Superior temporal gyrus (tissue), 1 donor: ENCODE results near the gene PAH.

Experiments
- DNase-seq: peaks from one replicate; pipeline ENCODE4 v3.0.0-alpha.2; 2016; ENCODE audit errors: extremely low spot score

The PAH gene

DNA sequence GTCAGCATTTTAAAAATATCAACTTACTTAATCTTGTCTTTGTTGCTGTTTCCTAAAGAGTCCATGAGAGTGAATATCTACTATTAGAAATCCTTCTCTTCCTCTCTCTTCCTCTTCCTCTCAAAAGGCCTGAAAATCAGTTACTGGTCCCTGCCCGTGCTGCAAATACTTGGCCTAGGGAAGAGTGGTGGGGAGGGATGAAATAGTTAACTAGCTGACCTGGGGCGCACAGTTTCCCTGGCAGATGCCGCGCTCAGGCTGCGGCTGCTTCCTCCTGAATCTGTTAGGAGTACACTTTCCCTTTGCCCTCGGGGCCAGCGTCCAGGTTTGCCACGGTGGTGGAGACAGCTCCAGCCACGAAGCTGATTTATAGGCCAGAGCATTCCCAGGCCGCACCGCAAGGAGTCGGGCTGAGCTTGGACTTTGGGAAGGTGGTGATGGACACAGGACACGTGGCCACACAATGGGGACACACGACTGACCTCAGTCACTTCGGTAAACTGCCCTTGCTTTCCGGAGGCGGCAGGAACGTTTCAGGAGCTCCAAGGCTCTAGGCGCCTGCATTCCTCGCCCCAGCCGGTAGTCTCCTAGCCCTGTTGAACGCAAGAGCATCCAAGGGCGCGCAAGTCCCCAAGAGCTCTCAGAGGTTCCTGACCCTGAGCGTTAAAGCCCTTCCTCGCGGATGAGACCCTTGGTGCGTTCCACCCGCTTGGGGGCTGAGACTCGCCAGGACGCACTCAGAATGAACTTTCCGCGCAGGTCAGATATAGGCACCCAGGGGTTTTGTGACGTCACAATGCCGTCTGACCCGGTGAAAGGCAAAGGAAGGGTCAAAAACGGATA is 33.3 kb upstream of the PAH start:
- no peak for DNase-seq

GRCh38 chr12:102948941-102949352 is 31.9 kb upstream of the PAH start:
- DNase-seq, result peak; percentile 83

DNA sequence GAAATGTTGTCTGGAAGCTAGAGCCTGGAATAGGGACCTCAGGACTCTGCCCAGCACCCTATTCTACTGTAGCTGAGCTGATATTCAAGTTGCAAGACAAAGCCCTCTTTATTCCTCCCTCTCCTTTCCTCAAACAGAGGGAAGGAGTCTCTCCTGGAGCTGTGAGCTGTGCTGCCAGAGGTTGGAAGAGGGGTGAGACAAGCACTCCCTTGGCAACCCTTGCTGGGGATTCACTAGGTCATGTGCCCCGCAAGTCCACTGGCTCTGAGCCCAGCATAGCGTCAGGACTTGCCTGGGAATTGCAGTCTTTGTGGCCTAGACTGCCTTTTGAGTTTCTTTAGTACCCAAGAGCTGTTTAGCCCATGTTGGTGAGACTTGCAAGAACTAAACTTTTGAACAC is 29.0 kb upstream of the PAH start:
- no peak for DNase-seq

- DNase-seq, result no peak
These were observed 22.7 kb upstream of the PAH start for GRCh38 chr12:102939670-102940222.

DNA sequence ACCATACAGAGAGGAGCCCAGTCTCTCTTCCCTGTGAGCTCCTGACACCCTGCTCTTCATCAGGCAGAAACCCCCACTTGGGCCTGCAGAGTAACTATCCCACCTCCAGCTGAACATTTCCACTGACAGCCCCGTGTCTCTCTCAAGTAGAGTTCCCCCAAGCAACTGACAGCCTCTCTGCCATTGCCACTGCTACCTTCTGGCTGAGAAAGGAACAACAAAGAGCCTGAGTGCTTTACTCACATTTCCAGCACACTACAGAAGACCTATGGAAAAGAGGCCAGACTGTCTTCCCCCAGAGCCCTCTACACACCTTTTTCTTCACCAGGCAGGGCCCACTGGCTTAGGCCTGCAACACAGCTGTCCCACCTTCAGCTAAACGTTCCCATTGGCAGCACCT is 22.0 kb upstream of the PAH start:
- no peak for DNase-seq

GRCh38 chr12:102933168-102933567 is 16.1 kb upstream of the PAH start:
- DNase-seq, result no peak

DNA sequence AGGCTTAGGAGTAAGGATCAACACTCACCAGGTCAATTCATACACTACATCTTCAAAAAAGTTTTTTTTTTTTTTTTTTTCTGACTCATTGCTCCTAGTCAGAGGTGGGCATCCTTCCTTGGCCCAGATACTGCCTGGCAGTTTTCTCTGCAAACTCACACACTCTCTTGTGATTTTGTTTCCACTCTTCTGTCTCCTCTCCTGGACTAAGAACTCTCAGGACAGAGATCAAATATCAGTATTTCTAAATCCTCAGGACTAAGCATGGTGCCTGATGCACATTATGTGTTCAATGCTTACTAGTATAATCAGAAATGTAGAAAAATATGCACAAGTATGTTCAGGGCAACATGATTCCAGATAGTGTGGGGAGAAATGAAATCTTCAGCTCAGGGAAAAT is 10.2 kb upstream of the PAH start:
- DNase-seq, result no peak

- no peak for DNase-seq
These were observed 4.2 kb upstream of the PAH start for GRCh38 chr12:102921240-102921639.

DNA sequence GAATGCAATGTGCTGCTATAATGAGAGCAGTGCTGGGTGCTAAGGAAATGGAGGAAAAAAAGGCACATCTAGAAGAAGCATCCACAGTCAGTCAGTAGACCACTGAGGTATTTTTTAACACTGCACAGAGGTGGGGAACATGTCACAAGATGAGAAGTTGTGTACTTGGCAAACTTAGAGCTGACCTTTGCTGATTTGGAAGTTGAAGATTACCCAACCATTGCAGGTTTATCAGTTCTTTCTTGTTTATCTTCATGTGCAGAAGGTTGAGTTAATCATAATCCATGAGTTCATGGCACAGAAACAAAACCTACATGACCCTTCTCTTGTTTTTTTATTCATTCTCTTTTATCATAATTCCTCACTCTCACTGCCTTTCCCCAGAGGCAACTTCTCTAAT is 3.2 kb upstream of the PAH start:
- DNase-seq, result no peak

DNA sequence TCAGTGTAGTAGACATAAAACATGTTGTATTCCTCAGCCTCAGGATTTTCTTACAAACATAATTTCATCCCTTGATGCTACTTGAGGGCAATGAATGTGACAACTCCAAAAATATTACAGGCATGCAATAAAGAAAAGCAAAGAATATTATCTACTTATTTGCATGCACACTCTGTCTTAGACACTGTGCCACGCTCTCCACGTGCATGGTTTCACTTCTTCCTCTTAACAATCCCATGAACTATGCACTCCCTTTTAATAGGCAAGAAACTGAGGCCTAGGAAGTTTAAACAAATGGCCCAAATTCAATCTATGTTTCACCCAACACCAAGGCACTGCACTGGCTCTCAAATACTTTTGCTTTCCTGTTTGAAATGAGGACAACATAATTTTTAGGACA is 1.8 kb upstream of the PAH start:
- DNase-seq, result no peak

DNA sequence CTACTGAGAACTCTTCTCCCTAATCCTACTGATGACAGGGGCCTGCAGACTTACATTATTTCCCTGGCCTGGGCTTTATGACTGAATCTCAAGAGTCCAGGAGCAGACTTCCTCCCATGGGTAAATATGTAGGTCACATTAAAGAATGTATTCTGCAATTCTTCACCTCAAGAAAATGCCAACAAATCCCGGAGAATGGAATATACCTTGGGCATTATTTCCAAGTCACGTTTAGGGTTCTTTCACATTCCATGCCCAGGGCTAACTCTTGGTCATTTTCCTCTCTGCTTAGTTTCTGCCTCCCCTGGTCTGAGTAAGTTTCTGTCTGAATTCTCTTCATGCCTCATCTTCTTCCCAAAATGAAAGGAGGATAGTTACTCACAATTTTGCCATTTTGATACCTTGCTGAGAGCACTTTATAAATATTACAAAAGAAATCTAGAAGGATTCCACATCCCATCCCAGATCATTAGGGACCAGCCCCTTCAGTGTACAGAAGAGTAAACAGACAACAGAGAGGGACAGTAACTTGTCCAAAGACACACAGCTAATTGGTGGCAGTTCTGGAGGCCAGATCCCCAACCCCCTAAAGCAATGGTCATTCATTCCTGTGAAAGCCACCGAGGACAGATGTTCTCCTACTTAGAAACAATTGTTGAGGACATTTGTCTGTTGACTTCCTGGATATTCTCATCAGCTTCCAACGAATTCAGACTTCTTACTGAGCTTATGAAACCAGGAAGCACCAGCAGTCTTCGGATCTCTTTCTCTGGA is 605 bp downstream of the PAH start:
- DNase-seq, result no peak

GRCh38 chr12:102913453-102914226 is 3.4 kb downstream of the PAH start:
- DNase-seq, result no peak

GRCh38 chr12:102912258-102912657 is 4.8 kb downstream of the PAH start:
- DNase-seq, result no peak

DNA sequence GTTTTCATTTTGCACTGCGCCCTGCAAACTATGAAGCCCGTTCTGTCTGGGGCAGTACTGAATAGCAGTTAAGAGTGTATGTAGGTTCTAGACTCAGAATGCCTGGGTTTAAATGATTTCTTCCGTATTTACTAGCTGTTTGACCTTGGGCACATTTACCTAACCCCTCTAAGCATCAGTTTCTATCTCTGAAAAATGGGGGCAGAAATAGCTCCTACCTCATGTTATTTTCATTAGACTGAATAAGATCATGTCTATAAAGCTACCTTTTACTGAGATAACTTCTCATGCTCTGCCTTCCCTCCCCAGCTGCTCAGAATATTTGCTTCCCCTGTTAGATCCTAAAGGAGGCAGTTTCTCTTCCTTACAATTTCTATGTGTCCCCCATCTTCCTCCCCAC is 5.7 kb downstream of the PAH start:
- DNase-seq, result no peak

- DNase-seq, result no peak
These were observed 6.3 kb downstream of the PAH start for GRCh38 chr12:102910792-102911191.

- no peak for DNase-seq
These were observed 6.9 kb downstream of the PAH start for GRCh38 chr12:102910137-102910536.

DNA sequence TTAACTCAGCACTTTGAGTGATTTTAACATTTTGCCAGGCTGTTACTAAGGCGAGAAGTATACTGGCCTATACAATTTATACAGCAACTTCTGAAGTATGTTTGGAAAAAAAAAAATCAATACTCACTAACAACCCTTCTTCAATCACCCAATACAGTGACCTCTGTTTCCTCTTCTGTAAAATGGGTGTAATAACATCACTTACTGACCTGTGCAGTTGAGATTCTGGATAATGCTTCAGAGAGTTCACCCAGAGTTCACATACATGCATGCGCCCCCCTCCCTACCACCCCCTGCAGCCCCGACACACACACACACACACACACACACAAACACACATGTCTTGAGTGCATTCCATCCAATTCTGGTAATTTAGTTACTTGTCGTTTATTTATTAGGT is 9.1 kb downstream of the PAH start:
- no peak for DNase-seq

GRCh38 chr12:102905229-102905628 is 11.8 kb downstream of the PAH start:
- no peak for DNase-seq

GRCh38 chr12:102903337-102904007 is 13.6 kb downstream of the PAH start:
- no peak for DNase-seq

- DNase-seq, result no peak
These were observed 15.0 kb downstream of the PAH start for GRCh38 chr12:102902093-102902492.

DNA sequence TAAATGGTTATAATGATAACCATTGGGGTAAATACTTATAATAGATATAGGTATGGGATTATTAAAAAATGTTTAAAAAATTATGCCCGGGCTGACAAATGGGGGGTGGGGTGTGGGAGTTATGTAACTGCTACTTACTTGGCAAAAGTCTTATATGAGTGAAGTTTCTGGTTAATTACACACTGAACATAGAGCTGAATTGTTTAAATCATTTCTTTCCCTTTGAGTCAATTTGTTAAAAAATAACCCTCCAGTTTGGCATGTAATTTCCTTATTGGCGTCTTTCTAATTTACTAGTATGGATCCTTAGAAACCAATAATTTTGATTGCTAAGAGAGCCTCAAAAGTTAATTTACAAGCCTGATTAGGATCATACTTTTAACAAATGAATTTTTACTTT is 16.7 kb downstream of the PAH start:
- DNase-seq, result no peak

DNA sequence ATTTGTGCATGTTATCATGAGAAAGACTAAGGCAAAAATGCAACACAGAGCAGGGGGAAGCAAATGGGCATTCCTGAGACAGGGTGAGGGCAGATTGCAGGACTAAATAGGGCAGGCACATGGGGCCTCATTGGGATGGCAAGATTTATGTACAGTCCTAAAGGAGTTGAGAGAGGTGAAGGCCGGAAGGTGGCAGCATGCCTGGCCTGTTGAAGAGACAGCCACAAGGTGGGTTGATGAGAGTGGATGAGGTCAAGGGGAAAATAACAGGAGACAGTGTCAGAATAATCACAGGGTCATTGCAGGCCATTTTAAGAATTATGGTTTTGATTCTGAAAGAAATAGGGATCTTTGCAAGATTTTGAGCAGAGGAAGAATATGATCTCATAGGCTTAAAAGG is 21.0 kb downstream of the PAH start:
- DNase-seq, result no peak
